ENCODE measurements around the gene SYDE1. TPM values are rescaled to one million over a fixed set of nuclear protein-coding genes. Genes with fewer than 3 reads are reported as not detected.

Gene SYDE1
- total and polyA plus RNA-seq, 7 donors, result 2.3 to 4.9 (median 4.5) TPM

- no peaks in the 10 kb centered on the region for H3K27me3 ChIP-seq (ENCODE audit: insufficient read depth in 3 of 3, low read length in 2 of 3)
- TF ChIP-seq, protein P1, sequence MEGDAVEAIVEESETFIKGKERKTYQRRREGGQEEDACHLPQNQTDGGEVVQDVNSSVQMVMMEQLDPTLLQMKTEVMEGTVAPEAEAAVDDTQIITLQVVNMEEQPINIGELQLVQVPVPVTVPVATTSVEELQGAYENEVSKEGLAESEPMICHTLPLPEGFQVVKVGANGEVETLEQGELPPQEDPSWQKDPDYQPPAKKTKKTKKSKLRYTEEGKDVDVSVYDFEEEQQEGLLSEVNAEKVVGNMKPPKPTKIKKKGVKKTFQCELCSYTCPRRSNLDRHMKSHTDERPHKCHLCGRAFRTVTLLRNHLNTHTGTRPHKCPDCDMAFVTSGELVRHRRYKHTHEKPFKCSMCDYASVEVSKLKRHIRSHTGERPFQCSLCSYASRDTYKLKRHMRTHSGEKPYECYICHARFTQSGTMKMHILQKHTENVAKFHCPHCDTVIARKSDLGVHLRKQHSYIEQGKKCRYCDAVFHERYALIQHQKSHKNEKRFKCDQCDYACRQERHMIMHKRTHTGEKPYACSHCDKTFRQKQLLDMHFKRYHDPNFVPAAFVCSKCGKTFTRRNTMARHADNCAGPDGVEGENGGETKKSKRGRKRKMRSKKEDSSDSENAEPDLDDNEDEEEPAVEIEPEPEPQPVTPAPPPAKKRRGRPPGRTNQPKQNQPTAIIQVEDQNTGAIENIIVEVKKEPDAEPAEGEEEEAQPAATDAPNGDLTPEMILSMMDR (IDR thresholded peaks at IDR 0.05), result no peak
- whole genome bisulfite sequencing, 3 donors, result 62 to 75% (median 69%) methylated on average over 6 of the region's 6 CpGs
- H3K9me3 ChIP-seq, result no peaks in the 10 kb centered on the region
- ATAC-seq, result no peak
- H3K27ac ChIP-seq, result no peak overlapping the region
- no peak for DNase-seq
- peaks cover 4% of the 10 kb centered on the region for H3K4me1 ChIP-seq
- H3K36me3 ChIP-seq (ENCODE audit: insufficient read depth in 1 of 2, low read depth in 1 of 2), result no peaks in the 10 kb centered on the region
- intact Hi-C loops (cut with DNase I), result no loop called here
- no peak overlapping the region for H3K4me3 ChIP-seq
Measured at GRCh38 chr19:15128162-15128770, 21.1 kb downstream of the SYDE1 start.

DNA sequence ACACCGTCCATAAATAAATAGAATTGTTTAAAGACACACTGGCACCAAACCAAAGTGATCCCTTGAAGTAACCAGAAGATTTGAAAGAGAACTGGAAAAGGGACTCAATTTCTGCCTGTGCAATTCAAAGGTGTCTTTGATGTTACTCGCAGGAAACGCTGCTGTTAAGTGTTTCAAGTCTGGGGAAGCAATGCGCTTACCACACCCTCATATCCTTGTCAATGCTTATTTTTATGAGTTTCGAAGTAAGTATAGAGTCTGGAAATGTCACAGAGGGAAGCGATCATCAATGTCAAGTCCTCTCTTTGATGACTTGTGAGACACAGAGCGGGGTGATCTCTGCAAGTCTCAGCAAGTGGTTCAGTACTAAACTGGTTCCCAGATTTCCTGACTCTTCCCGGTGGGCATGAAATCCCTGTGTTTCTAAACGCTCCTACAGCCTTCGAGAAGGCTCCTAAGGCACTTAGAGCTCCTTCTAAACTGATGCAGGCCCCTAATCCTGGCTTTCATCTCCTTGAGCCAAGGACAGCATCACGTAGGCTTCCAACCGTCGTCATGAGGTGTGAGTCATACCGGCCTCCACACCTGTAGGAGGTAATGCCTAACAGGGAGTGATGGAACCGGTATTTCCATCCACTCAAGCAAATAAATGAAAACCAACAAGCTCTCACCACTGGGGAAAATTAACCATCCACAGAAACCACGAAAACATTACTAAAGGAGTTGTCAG is 22.8 kb downstream of the SYDE1 start:
- no peaks in the 10 kb centered on the region for H3K9me3 ChIP-seq
- H3K36me3 ChIP-seq (ENCODE audit: insufficient read depth in 1 of 2, low read depth in 1 of 2), result no peaks in the 10 kb centered on the region
- H3K4me1 ChIP-seq, result no peaks in the 10 kb centered on the region
- intact Hi-C loops (cut with DNase I), result no loop called here
- H3K27me3 ChIP-seq (ENCODE audit: insufficient read depth in 3 of 3, low read length in 2 of 3), result no peaks in the 10 kb centered on the region
- H3K4me3 ChIP-seq, result no peak overlapping the region
- DNase-seq (no peak), ATAC-seq (no peak)
- TF ChIP-seq, protein P1 (IDR thresholded peaks at IDR 0.05), result no peak
- H3K27ac ChIP-seq, result no peak overlapping the region
- 62 to 68% (median 64%) methylated on average over 16 of the region's 16 CpGs for WGBS, 3 donors

GRCh38 chr19:15136234-15136954 is 29.2 kb downstream of the SYDE1 start:
- Histone ChIP-seq H3K4me1 (no peaks in the 10 kb centered on the region), H3K9me3 (no peaks in the 10 kb centered on the region), H3K27me3 (ENCODE audit: insufficient read depth in 3 of 3, low read length in 2 of 3) (no peaks in the 10 kb centered on the region), H3K27ac (no peak overlapping the region), H3K4me3 (no peak overlapping the region), H3K36me3 (ENCODE audit: insufficient read depth in 1 of 2, low read depth in 1 of 2) (no peaks in the 10 kb centered on the region)
- DNase-seq (no peak), ATAC-seq (no peak)
- intact Hi-C loops (cut with DNase I), result no loop called here
- TF ChIP-seq, protein P1 (IDR thresholded peaks at IDR 0.05), result no peak
- whole genome bisulfite sequencing, 3 donors, result 69 to 78% (median 71%) methylated on average over 2 of the region's 2 CpGs

DNA sequence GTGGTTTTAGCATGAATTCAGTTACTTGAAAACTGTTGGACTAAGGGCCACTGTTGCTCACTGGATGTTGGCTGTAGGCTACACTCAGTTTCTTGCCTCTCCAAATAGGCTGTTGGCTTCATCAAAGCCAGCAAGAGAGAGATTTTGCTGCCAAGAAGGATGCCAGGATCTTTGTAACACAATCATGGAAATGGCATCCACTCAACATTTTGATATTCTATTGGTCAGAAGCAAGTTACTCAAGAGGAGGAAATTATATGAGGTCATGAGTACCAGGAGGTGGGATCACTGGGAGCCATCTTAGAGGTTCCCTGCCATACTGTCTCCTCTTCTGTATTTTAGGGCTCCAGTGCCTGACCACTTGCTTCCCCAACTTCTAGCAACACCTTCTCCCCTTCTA is 30.6 kb downstream of the SYDE1 start:
- TF ChIP-seq, protein P1 (IDR thresholded peaks at IDR 0.05), result no peak
- ATAC-seq, result no peak

More for the DNA sequence above, 30.6 kb downstream of the SYDE1 start:
- H3K4me3 ChIP-seq, result no peak overlapping the region
- DNase-seq, result no peak
- no peaks in the 10 kb centered on the region for H3K9me3 ChIP-seq
- intact Hi-C loops (cut with DNase I), result no loop called here
- no peak overlapping the region for H3K27ac ChIP-seq
- H3K36me3 ChIP-seq (ENCODE audit: insufficient read depth in 1 of 2, low read depth in 1 of 2), result no peaks in the 10 kb centered on the region
- H3K27me3 ChIP-seq (ENCODE audit: insufficient read depth in 3 of 3, low read length in 2 of 3), result no peaks in the 10 kb centered on the region
- no peaks in the 10 kb centered on the region for H3K4me1 ChIP-seq
